ENCODE data around the gene STK38L. TPM values are rescaled to one million over a fixed set of nuclear protein-coding genes. Genes with fewer than 3 reads are reported as not detected.

STK38L gene
- total and polyA plus RNA-seq, 10 of the 15 experiments (the other 5 are each of a cell fraction or from before 2014, with no cell fraction given), result 43.0 to 154 (median 115) TPM

DNA sequence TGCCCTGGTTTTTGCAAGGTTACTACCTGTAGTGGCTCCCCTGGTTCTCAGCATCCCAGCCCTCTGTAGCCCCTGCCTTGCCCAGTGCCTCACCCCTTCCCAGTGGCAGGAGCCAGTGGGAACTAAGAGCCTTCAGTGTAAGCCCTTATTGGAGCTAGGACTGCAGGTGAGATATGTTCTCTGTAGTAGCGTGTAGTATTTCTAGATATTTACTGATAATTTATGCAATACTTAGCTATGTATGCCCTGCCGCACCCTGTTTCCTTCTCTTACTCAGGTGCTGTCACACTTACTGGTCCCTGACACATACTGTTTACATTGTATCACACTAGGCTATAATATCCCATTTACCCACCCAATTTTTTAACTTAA lies 92.2 kb downstream of the STK38L start:
- CTCF ChIA-PET, result interaction anchor here (0.7 to 2.9 kb wide), 5 partner anchors 9 to 326 kb away, joined by 3 to 10 read pairs (median 4); no protein-coding TSS in a partner anchor
- Histone ChIP-seq H4K20me1 (ENCODE audit: control insufficient read depth, insufficient read depth) (no peaks in the 10 kb centered on the region), H3K9me3 (replicated peaks; ENCODE audit: control insufficient read depth, insufficient read depth, low read length) (no peaks in the 10 kb centered on the region), H2AFZ (ENCODE audit: control insufficient read depth, low read depth, low read length) (no peak overlapping the region), H3K79me2 (ENCODE audit: control insufficient read depth, insufficient read depth, low read length) (peaks cover 92% of the 10 kb centered on the region), H3K4me1 (ENCODE audit: control insufficient read depth, insufficient read depth, low read length) (peaks cover 29% of the 10 kb centered on the region), H3K4me2 (ENCODE audit: control insufficient read depth, insufficient read depth) (peak overlapping the region; percentile 90), H3K27ac (ENCODE audit: control insufficient read depth, insufficient read depth) (no peak overlapping the region; the same call in 1 of the 2 replicates), H3K9ac (ENCODE audit: control insufficient read depth, insufficient read depth, low read length) (peak overlapping the region; percentile 20), H3K36me3 (ENCODE audit: control insufficient read depth in 2 of 2, insufficient read depth in 2 of 2, low read length in 1 of 2) (no peaks in the 10 kb centered on the region), H3K4me3 (peak overlapping the region; percentile 47; the same call in 1 of the 2 replicates), H3K27me3 (replicated peaks in 1 of 2; ENCODE audit: control insufficient read depth in 2 of 2, insufficient read depth in 2 of 2, low read length in 1 of 2) (no peaks in the 10 kb centered on the region)
- ATAC-seq (no peak), FAIRE-seq (no peak), DNase-seq (ENCODE audit: low read depth, low spot score) (no peak)
- in situ Hi-C loops (cut with MboI), result no loop called here
- intact Hi-C loops (cut with micrococcal nuclease; ENCODE audit: unreplicated experiment), result no loop called here
- WGBS (ENCODE audit: insufficient coverage, insufficient replicate concordance, low lambda C conversion rate, missing lambda C conversion rate), result 94% methylated on average over 2 of the region's 2 CpGs
- no TSS peak for BruUV-seq (replicated peaks)
- RAD21 ChIA-PET (ENCODE audit: unreplicated experiment), result interaction anchor here (0.6 to 1.5 kb wide), 2 partner anchors 159 to 929 kb away, joined by 3 read pairs; no protein-coding TSS in a partner anchor
- POLR2A ChIA-PET, result interaction anchor here (0.6 to 1.0 kb wide), 3 partner anchors 9 to 121 kb away, joined by 3 to 9 read pairs (median 6); no protein-coding TSS in a partner anchor
- SMC1A ChIA-PET (ENCODE audit: uncharacterized antibody, unreplicated experiment), result interaction anchor here (1.3 to 20.9 kb wide), 8 partner anchors 12 to 326 kb away, joined by 3 to 207 read pairs (median 6); no protein-coding TSS in a partner anchor
- TF ChIP-seq, protein P1, sequence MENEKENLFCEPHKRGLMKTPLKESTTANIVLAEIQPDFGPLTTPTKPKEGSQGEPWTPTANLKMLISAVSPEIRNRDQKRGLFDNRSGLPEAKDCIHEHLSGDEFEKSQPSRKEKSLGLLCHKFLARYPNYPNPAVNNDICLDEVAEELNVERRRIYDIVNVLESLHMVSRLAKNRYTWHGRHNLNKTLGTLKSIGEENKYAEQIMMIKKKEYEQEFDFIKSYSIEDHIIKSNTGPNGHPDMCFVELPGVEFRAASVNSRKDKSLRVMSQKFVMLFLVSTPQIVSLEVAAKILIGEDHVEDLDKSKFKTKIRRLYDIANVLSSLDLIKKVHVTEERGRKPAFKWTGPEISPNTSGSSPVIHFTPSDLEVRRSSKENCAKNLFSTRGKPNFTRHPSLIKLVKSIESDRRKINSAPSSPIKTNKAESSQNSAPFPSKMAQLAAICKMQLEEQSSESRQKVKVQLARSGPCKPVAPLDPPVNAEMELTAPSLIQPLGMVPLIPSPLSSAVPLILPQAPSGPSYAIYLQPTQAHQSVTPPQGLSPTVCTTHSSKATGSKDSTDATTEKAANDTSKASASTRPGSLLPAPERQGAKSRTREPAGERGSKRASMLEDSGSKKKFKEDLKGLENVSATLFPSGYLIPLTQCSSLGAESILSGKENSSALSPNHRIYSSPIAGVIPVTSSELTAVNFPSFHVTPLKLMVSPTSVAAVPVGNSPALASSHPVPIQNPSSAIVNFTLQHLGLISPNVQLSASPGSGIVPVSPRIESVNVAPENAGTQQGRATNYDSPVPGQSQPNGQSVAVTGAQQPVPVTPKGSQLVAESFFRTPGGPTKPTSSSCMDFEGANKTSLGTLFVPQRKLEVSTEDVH (IDR thresholded peaks at IDR 0.05; ENCODE audit: low read depth, partially characterized antibody), result no peak
- TF ChIP-seq, protein P2, sequence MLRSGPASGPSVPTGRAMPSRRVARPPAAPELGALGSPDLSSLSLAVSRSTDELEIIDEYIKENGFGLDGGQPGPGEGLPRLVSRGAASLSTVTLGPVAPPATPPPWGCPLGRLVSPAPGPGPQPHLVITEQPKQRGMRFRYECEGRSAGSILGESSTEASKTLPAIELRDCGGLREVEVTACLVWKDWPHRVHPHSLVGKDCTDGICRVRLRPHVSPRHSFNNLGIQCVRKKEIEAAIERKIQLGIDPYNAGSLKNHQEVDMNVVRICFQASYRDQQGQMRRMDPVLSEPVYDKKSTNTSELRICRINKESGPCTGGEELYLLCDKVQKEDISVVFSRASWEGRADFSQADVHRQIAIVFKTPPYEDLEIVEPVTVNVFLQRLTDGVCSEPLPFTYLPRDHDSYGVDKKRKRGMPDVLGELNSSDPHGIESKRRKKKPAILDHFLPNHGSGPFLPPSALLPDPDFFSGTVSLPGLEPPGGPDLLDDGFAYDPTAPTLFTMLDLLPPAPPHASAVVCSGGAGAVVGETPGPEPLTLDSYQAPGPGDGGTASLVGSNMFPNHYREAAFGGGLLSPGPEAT (IDR thresholded peaks at IDR 0.05; ENCODE audit: low read depth), result no peak
- TF ChIP-seq SMAD1 (IDR thresholded peaks at IDR 0.05; ENCODE audit: low read depth, partially characterized antibody) (no peak), NFIC (IDR thresholded peaks at IDR 0.05; ENCODE audit: low read depth, low read length) (no peak), SREBF1 (IDR thresholded peaks at IDR 0.05; ENCODE audit: low read length) (no peak), JUND (IDR thresholded peaks at IDR 0.05; ENCODE audit: low read depth, low read length) (no peak), NRF1 (conservative IDR thresholded peaks at IDR 0.05; ENCODE audit: low read depth, low read length) (no peak), YY1 (IDR thresholded peaks at IDR 0.05; ENCODE audit: low read depth, low read length) (no peak), STAT3 (IDR thresholded peaks at IDR 0.05; ENCODE audit: low read depth, low read length) (no peak), NBN (IDR thresholded peaks at IDR 0.05) (no peak), KLF5 (IDR thresholded peaks at IDR 0.05; ENCODE audit: partially characterized antibody) (no peak)
- TF ChIP-seq, protein P3, sequence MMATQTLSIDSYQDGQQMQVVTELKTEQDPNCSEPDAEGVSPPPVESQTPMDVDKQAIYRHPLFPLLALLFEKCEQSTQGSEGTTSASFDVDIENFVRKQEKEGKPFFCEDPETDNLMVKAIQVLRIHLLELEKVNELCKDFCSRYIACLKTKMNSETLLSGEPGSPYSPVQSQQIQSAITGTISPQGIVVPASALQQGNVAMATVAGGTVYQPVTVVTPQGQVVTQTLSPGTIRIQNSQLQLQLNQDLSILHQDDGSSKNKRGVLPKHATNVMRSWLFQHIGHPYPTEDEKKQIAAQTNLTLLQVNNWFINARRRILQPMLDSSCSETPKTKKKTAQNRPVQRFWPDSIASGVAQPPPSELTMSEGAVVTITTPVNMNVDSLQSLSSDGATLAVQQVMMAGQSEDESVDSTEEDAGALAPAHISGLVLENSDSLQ (IDR thresholded peaks at IDR 0.05), result no peak
- TF ChIP-seq, protein P4, sequence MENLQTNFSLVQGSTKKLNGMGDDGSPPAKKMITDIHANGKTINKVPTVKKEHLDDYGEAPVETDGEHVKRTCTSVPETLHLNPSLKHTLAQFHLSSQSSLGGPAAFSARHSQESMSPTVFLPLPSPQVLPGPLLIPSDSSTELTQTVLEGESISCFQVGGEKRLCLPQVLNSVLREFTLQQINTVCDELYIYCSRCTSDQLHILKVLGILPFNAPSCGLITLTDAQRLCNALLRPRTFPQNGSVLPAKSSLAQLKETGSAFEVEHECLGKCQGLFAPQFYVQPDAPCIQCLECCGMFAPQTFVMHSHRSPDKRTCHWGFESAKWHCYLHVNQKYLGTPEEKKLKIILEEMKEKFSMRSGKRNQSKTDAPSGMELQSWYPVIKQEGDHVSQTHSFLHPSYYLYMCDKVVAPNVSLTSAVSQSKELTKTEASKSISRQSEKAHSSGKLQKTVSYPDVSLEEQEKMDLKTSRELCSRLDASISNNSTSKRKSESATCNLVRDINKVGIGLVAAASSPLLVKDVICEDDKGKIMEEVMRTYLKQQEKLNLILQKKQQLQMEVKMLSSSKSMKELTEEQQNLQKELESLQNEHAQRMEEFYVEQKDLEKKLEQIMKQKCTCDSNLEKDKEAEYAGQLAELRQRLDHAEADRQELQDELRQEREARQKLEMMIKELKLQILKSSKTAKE (IDR thresholded peaks at IDR 0.05; ENCODE audit: low read depth, poor library complexity, severe bottlenecking), result no peak
- TF ChIP-seq, protein P5, sequence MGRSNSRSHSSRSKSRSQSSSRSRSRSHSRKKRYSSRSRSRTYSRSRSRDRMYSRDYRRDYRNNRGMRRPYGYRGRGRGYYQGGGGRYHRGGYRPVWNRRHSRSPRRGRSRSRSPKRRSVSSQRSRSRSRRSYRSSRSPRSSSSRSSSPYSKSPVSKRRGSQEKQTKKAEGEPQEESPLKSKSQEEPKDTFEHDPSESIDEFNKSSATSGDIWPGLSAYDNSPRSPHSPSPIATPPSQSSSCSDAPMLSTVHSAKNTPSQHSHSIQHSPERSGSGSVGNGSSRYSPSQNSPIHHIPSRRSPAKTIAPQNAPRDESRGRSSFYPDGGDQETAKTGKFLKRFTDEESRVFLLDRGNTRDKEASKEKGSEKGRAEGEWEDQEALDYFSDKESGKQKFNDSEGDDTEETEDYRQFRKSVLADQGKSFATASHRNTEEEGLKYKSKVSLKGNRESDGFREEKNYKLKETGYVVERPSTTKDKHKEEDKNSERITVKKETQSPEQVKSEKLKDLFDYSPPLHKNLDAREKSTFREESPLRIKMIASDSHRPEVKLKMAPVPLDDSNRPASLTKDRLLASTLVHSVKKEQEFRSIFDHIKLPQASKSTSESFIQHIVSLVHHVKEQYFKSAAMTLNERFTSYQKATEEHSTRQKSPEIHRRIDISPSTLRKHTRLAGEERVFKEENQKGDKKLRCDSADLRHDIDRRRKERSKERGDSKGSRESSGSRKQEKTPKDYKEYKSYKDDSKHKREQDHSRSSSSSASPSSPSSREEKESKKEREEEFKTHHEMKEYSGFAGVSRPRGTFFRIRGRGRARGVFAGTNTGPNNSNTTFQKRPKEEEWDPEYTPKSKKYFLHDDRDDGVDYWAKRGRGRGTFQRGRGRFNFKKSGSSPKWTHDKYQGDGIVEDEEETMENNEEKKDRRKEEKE (IDR thresholded peaks at IDR 0.05), result no peak

All from GM12878 (cell line).